Measurements from ENCODE around the gene MYBPHL.

The MYBPHL gene

GRCh38 chr1:109243860-109244552 is 62.8 kb downstream of the MYBPHL start:
- no peak overlapping the region for H3K27ac ChIP-seq (ENCODE audit: low read length, poor library complexity, severe bottlenecking)
- 93% methylated on average over 8 of the region's 8 CpGs for WGBS
- no peak for DNase-seq
- H3K9ac ChIP-seq (ENCODE audit: low read length): no peak overlapping the region
- no peak overlapping the region for H2BK120ac ChIP-seq (ENCODE audit: low read depth, low read length)
- H3K36me3 ChIP-seq (ENCODE audit: control insufficient read depth in 1 of 2, insufficient read depth in 2 of 2, low read depth in 1 of 2, low read length in 2 of 2): peaks cover 10 to 13% of the 10 kb centered on the region in 2 experiments
- no peak overlapping the region for H2AK5ac ChIP-seq (ENCODE audit: low read length, severe bottlenecking)
- no peak overlapping the region for H3K4ac ChIP-seq (ENCODE audit: low read depth in 1 of 2, low read length in 2 of 2)
- no peak overlapping the region for H3K4me3 ChIP-seq (ENCODE audit: insufficient read depth in 1 of 2, low read depth in 1 of 2, low read length in 2 of 2)
- no peak overlapping the region for H4K91ac ChIP-seq (ENCODE audit: low read length)
- no peak overlapping the region for H3K18ac ChIP-seq (ENCODE audit: low read depth in 1 of 2, low read length in 2 of 2)
- H3K14ac ChIP-seq (ENCODE audit: low read length in 2 of 2): no peak overlapping the region
- H2BK12ac ChIP-seq (ENCODE audit: low read length in 2 of 2): no peak overlapping the region
- no peak overlapping the region for H3K4me2 ChIP-seq (ENCODE audit: low read length, poor library complexity, severe bottlenecking)
- H3K23ac ChIP-seq (ENCODE audit: low read length in 2 of 2): no peak overlapping the region
- no peaks in the 10 kb centered on the region for H3K9me3 ChIP-seq (ENCODE audit: control insufficient read depth, low read length)
- no peaks in the 10 kb centered on the region for H3K79me1 ChIP-seq (replicated peaks; ENCODE audit: low read length, poor library complexity, severe bottlenecking)
- no peak overlapping the region for H2BK15ac ChIP-seq (ENCODE audit: low read depth, poor library complexity, severe bottlenecking)
- H2AFZ ChIP-seq (ENCODE audit: low read depth, low read length): no peak overlapping the region
- no peak overlapping the region for H2BK5ac ChIP-seq (ENCODE audit: low read depth, low read length, poor library complexity, severe bottlenecking)
- H3K4me1 ChIP-seq (ENCODE audit: control insufficient read depth, insufficient read depth, low read depth, low read length): peaks cover 20% of the 10 kb centered on the region
- H3K27me3 ChIP-seq (ENCODE audit: control insufficient read depth in 1 of 2, insufficient read depth in 1 of 2, low read length in 2 of 2): peaks cover 10 to 32% of the 10 kb centered on the region in 2 experiments
- H4K8ac ChIP-seq (ENCODE audit: low read length): no peak overlapping the region

GRCh38 chr1:109243221-109243620 is 63.6 kb downstream of the MYBPHL start:
- DNase-seq: no peak
- Histone ChIP-seq H3K4me3 (ENCODE audit: insufficient read depth in 1 of 2, low read depth in 1 of 2, low read length in 2 of 2) (no peak overlapping the region), H2BK5ac (ENCODE audit: low read depth, low read length, poor library complexity, severe bottlenecking) (no peak overlapping the region), H2BK15ac (ENCODE audit: low read depth, poor library complexity, severe bottlenecking) (no peak overlapping the region), H2AFZ (ENCODE audit: low read depth, low read length) (no peak overlapping the region), H3K4me1 (ENCODE audit: control insufficient read depth, insufficient read depth, low read depth, low read length) (peaks cover 16% of the 10 kb centered on the region), H3K9me3 (ENCODE audit: control insufficient read depth, low read length) (no peaks in the 10 kb centered on the region), H3K79me1 (replicated peaks; ENCODE audit: low read length, poor library complexity, severe bottlenecking) (no peaks in the 10 kb centered on the region), H2AK5ac (ENCODE audit: low read length, severe bottlenecking) (no peak overlapping the region), H3K14ac (ENCODE audit: low read length in 2 of 2) (no peak overlapping the region), H3K36me3 (ENCODE audit: control insufficient read depth in 1 of 2, insufficient read depth in 2 of 2, low read depth in 1 of 2, low read length in 2 of 2) (peaks cover 17 to 20% of the 10 kb centered on the region in 2 experiments), H3K27ac (ENCODE audit: low read length, poor library complexity, severe bottlenecking) (no peak overlapping the region), H3K27me3 (ENCODE audit: control insufficient read depth in 1 of 2, insufficient read depth in 1 of 2, low read length in 2 of 2) (peaks cover 10 to 24% of the 10 kb centered on the region in 2 experiments), H3K4ac (ENCODE audit: low read depth in 1 of 2, low read length in 2 of 2) (no peak overlapping the region), H4K8ac (ENCODE audit: low read length) (no peak overlapping the region), H2BK120ac (ENCODE audit: low read depth, low read length) (no peak overlapping the region), H3K9ac (ENCODE audit: low read length) (no peak overlapping the region), H3K18ac (ENCODE audit: low read depth in 1 of 2, low read length in 2 of 2) (no peak overlapping the region), H3K4me2 (ENCODE audit: low read length, poor library complexity, severe bottlenecking) (no peak overlapping the region), H2BK12ac (ENCODE audit: low read length in 2 of 2) (no peak overlapping the region), H4K91ac (ENCODE audit: low read length) (no peak overlapping the region), H3K23ac (ENCODE audit: low read length in 2 of 2) (no peak overlapping the region)
- WGBS: 62% methylated on average over 5 of the region's 5 CpGs

DNA sequence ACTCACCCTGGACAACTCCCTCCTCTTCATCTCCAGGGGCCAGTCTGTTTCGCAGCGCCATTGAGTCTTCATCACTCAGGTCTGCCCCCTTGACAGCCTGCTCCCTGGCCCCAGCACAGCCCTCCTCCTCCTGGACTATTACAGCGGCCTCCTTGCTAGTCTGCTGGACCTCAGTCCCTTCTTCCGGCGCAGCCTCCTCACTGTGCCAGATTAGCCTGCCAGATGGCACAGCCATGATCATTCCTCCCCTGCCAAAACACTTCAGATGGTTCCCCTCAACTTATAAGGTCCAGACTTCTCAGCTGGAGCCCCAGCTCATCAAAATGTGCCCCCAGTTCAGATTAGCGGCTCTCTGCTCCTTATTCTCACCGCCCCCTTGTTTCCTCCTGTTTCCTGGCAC is 64.4 kb downstream of the MYBPHL start:
- H2BK15ac ChIP-seq (ENCODE audit: low read depth, poor library complexity, severe bottlenecking): no peak overlapping the region
- no peak overlapping the region for H3K4ac ChIP-seq (ENCODE audit: low read depth in 1 of 2, low read length in 2 of 2)
- no peak overlapping the region for H2BK12ac ChIP-seq (ENCODE audit: low read length in 2 of 2)
- H3K36me3 ChIP-seq (ENCODE audit: control insufficient read depth in 1 of 2, insufficient read depth in 2 of 2, low read depth in 1 of 2, low read length in 2 of 2): peaks cover 26 to 28% of the 10 kb centered on the region in 2 experiments
- no peak overlapping the region for H3K23ac ChIP-seq (ENCODE audit: low read length in 2 of 2)
- 93% methylated on average over 7 of the region's 7 CpGs for WGBS
- no peak overlapping the region for H3K9ac ChIP-seq (ENCODE audit: low read length)
- peaks cover 10 to 18% of the 10 kb centered on the region in 2 experiments for H3K27me3 ChIP-seq (ENCODE audit: control insufficient read depth in 1 of 2, insufficient read depth in 1 of 2, low read length in 2 of 2)
- no peak overlapping the region for H3K14ac ChIP-seq (ENCODE audit: low read length in 2 of 2)
- no peak overlapping the region for H2BK120ac ChIP-seq (ENCODE audit: low read depth, low read length)
- H2BK5ac ChIP-seq (ENCODE audit: low read depth, low read length, poor library complexity, severe bottlenecking): no peak overlapping the region
- H3K9me3 ChIP-seq (ENCODE audit: control insufficient read depth, low read length): no peaks in the 10 kb centered on the region
- H3K18ac ChIP-seq (ENCODE audit: low read depth in 1 of 2, low read length in 2 of 2): no peak overlapping the region
- no peak overlapping the region for H2AK5ac ChIP-seq (ENCODE audit: low read length, severe bottlenecking)
- no peak overlapping the region for H2AFZ ChIP-seq (ENCODE audit: low read depth, low read length)
- no peak overlapping the region for H4K91ac ChIP-seq (ENCODE audit: low read length)
- no peak overlapping the region for H4K8ac ChIP-seq (ENCODE audit: low read length)
- H3K4me3 ChIP-seq (ENCODE audit: insufficient read depth in 1 of 2, low read depth in 1 of 2, low read length in 2 of 2): no peak overlapping the region
- H3K4me1 ChIP-seq (ENCODE audit: control insufficient read depth, insufficient read depth, low read depth, low read length): peaks cover 16% of the 10 kb centered on the region
- no peak for DNase-seq
- no peaks in the 10 kb centered on the region for H3K79me1 ChIP-seq (replicated peaks; ENCODE audit: low read length, poor library complexity, severe bottlenecking)
- H3K4me2 ChIP-seq (ENCODE audit: low read length, poor library complexity, severe bottlenecking): no peak overlapping the region
- H3K27ac ChIP-seq (ENCODE audit: low read length, poor library complexity, severe bottlenecking): no peak overlapping the region

Measured in mesenchymal stem cell (in vitro differentiated cells and primary cell).